Activated CD4-positive, alpha-beta memory T cell treated with anti-CD3 and anti-CD28 coated beads, Interleukin-2, amount 10 ng/mL, durations not matched to agents 7 days and 5 days (primary cell): ENCODE measurements around the gene TNFRSF25. TPM values are rescaled to one million over a fixed set of nuclear protein-coding genes. Genes with fewer than 3 reads are reported as not detected.
"Not testable (repeated sequence)": the region's sequence is repeated elsewhere in the genome, so short reads cannot be mapped to it uniquely, and the experiment has no call there.

Experiments used
- CTCF ChIA-PET: fragments of 350-600 bp; sonication (Branson Sonifier 250); formaldehyde crosslinking; loops from one replicate; lab custom pipeline; 2021; ENCODE audit warnings: antibody characterized with exemption, inconsistent platforms; lab: Charles Lee
- POLR2A ChIA-PET: fragments of 350-600 bp; sonication (Branson Sonifier 250); formaldehyde crosslinking; loops from one replicate; lab custom pipeline; 2021; ENCODE audit warnings: antibody characterized with exemption; lab: Charles Lee
- DNase-seq: peaks from one replicate; pipeline ENCODE4 v3.0.0-alpha.2; 2020
- H3K27ac Mint-ChIP-seq: one replicate; pipeline ENCODE4 v1.8.0; 2021; ENCODE audit warnings: mild to moderate bottlenecking, mixed read lengths
- H3K27me3 Mint-ChIP-seq: one replicate; pipeline ENCODE4 v1.8.0; 2021; ENCODE audit warnings: mixed read lengths
- H3K36me3 Mint-ChIP-seq: one replicate; pipeline ENCODE4 v1.8.0; 2021; ENCODE audit warnings: low read depth, mixed read lengths
- H3K4me1 Mint-ChIP-seq: one replicate; pipeline ENCODE4 v1.8.0; 2021; ENCODE audit warnings: mixed read lengths
- H3K4me3 Mint-ChIP-seq: one replicate; pipeline ENCODE4 v1.8.0; 2021; ENCODE audit warnings: mild to moderate bottlenecking, mixed read lengths
- H3K9me3 Mint-ChIP-seq: one replicate; pipeline ENCODE4 v1.8.0; 2021; ENCODE audit warnings: mixed read lengths
- total RNA-seq, 2 experiments: library from RNA; stranded (reverse); gene quantifications; one replicate each; pipeline ENCODE4 v1.2.3, GENCODE V29; 2021

Gene TNFRSF25
- total RNA-seq, 2 experiments from 2014 or later, result 82.9 to 85.1 TPM

DNA sequence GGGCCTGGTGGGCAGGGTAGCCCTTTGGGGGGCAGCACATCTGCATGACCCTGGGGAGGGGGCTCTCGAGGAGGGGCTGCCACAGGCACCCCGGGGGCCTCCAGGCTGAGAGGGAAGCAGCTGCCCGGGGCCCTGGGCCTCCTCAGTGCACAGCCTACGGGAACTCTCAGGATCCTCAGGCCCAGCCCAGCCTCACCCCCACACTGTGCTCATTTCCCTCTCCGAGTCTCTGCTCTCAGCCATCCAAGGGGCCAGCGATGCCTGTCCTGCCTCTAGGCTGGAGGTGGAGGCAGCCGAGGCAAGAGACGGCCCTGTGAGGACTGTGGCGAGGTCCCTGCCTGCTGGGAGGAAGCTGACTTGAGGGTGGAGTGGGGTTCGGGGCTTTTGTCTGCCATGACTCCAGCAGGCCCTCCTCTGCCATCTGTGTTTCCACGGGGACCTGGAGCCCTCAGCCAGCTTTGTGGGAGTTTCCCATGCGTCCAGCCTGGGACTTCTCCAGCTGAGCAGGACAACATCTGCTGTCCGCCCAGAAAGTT is 32.7 kb upstream of the TNFRSF25 start:
- H3K4me1 Mint-ChIP-seq, result peaks cover 9% of the 10 kb centered on the region

DNA sequence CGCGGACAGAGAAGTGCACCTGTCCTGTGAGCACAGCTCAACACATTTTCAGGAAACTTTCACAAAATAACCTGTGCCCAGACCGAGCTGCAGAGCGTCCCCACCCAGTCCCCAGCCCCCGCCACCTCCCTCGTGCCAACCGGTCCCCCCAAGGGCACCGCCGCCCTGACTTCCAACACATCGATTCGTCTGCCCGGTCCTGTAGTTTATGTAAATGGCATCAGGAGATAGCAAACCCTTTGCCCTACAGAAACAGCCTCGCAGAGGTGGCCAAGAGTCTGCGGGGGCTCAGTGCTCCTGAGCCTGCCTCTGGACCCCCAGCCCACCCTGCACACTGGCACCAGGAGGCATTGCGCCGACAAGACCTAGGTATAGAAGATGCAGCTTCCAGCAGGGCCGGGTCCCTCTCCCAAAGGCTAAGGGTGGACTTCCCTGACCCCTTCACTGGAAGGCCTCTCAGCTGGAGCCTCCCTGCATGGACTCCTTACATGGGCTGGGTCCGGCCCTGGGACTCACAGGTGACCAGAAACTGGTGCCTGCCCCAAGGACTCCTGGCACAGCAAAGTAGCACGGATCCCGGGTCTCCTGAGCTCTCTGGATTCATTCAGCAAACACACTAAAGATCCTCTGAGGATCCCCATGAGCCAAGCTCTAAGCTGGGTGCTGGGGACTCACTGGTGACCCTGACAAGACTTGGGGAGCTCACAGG is 32.0 kb upstream of the TNFRSF25 start:
- POLR2A ChIA-PET, result interaction anchor here (0.7 to 1.6 kb wide), 2 partner anchors 7 to 56 kb away, joined by 3 to 6 read pairs; partner anchors contain the start of gene NOL9
- Mint-ChIP-seq H3K27ac (no peak overlapping the region), H3K4me3 (peak overlapping the region; percentile 38), H3K36me3 (no peaks in the 10 kb centered on the region), H3K27me3 (peaks cover 22% of the 10 kb centered on the region), H3K9me3 (no peaks in the 10 kb centered on the region), H3K4me1 (peaks cover 9% of the 10 kb centered on the region)
- no peak for DNase-seq
- CTCF ChIA-PET, result interaction anchor here (1.4 kb wide), 1 partner anchor 8 kb away, joined by 5 read pairs; no protein-coding TSS in a partner anchor

More for the DNA sequence above, 32.7 kb upstream of the TNFRSF25 start:
- Mint-ChIP-seq H3K9me3 (no peaks in the 10 kb centered on the region), H3K27ac (no peak overlapping the region), H3K27me3 (peaks cover 22% of the 10 kb centered on the region), H3K4me3 (no peak overlapping the region), H3K36me3 (no peaks in the 10 kb centered on the region)
- CTCF ChIA-PET, result interaction anchor here (1.4 kb wide), 1 partner anchor 8 kb away, joined by 5 read pairs; no protein-coding TSS in a partner anchor
- POLR2A ChIA-PET, result interaction anchor here (0.7 to 1.6 kb wide), 3 partner anchors 8 to 106 kb away, joined by 3 to 6 read pairs (median 3); partner anchors contain the start of gene NOL9
- DNase-seq, result no peak

DNA sequence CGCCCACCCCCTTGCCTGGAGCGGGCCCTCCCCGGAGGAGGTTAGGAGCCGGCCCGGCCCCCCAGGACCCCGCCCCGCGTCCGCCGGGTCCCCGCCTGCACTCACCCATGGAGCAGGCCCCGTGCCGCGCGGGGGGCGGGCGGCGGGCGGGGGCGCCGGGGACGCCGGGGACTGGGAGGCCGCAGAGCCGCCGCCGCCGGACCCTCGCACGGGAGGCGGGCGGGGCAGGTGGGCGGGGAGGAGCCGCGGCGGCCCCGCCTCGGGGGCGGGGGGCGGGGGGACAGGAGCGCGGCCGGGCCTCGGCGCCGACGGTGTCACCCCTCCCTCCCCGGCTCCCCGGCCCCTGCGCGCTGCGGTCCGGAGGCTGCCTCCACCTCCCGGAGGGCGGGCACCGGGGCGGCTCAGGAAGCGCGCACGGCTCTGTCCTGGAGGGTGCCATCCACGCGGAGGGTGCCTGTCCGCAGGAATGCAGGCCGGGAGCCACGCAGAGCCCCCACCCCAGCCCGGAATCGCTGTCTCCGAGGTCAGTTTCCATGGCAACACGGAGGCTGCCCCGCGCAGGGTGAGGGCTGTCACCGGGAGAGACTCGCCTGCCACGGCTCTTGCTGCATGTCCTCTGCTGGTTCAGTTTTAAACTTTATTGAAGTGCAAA is 31.4 kb upstream of the TNFRSF25 start:
- POLR2A ChIA-PET, result no interaction called here
- H3K27ac Mint-ChIP-seq, result no peak overlapping the region
- CTCF ChIA-PET, result no interaction called here

DNA sequence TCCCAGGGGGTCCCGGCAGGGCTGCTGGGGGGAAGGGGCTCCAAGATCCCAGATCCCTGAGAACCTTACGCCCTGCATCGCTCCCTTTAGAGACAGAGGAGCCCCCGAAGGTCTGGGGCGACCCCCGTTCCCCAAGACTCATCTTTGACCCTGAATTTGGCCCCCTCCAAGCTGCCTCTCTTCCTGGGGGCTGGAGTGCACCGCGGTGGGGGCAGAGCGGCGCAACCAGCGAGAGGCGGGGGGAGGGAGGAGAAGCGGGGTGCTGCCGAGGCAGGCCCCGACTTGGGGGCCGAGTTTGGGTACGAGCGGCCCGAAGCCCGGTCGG is 30.9 kb upstream of the TNFRSF25 start:
- ChIA-PET POLR2A (no interaction called here), CTCF (no interaction called here)
- no peak overlapping the region for H3K27ac Mint-ChIP-seq
- peaks cover 22% of the 10 kb centered on the region for H3K27me3 Mint-ChIP-seq
- H3K9me3 Mint-ChIP-seq, result no peaks in the 10 kb centered on the region
- peaks cover 13% of the 10 kb centered on the region for H3K4me1 Mint-ChIP-seq
- H3K36me3 Mint-ChIP-seq, result no peaks in the 10 kb centered on the region
- no peak for DNase-seq
- peak overlapping the region; percentile 10 for H3K4me3 Mint-ChIP-seq

More for the DNA sequence above, 31.4 kb upstream of the TNFRSF25 start:
- Mint-ChIP-seq H3K4me3 (peak overlapping the region; percentile 38), H3K36me3 (no peaks in the 10 kb centered on the region), H3K9me3 (no peaks in the 10 kb centered on the region), H3K4me1 (peaks cover 12% of the 10 kb centered on the region), H3K27me3 (peaks cover 22% of the 10 kb centered on the region)
- DNase-seq, result peak; percentile 49

DNA sequence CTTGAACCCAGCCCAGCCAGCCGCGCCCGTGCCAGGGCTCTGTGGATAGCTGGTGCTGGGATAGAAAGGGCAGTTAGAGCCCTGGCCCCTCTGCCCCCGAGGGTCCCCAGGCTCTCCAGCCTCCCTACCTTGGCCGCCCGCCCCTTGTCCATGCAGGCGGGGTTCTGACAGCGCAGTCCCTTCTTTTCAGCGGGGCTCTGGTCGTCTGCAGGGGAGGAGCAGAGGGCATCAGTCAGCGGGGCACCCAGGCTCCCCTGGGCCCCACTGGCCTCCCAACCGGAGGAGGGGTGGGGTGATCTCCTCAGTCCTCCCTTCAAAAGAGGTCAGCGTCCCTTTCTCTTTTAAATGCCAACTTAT is 30.4 kb upstream of the TNFRSF25 start:
- H3K9me3 Mint-ChIP-seq, result no peaks in the 10 kb centered on the region
- peaks cover 18% of the 10 kb centered on the region for H3K4me1 Mint-ChIP-seq
- DNase-seq, result no peak
- no peak overlapping the region for H3K4me3 Mint-ChIP-seq
- H3K27me3 Mint-ChIP-seq, result peaks cover 22% of the 10 kb centered on the region
- H3K36me3 Mint-ChIP-seq, result no peaks in the 10 kb centered on the region
- CTCF ChIA-PET, result no interaction called here
- POLR2A ChIA-PET, result no interaction called here
- H3K27ac Mint-ChIP-seq, result no peak overlapping the region

DNA sequence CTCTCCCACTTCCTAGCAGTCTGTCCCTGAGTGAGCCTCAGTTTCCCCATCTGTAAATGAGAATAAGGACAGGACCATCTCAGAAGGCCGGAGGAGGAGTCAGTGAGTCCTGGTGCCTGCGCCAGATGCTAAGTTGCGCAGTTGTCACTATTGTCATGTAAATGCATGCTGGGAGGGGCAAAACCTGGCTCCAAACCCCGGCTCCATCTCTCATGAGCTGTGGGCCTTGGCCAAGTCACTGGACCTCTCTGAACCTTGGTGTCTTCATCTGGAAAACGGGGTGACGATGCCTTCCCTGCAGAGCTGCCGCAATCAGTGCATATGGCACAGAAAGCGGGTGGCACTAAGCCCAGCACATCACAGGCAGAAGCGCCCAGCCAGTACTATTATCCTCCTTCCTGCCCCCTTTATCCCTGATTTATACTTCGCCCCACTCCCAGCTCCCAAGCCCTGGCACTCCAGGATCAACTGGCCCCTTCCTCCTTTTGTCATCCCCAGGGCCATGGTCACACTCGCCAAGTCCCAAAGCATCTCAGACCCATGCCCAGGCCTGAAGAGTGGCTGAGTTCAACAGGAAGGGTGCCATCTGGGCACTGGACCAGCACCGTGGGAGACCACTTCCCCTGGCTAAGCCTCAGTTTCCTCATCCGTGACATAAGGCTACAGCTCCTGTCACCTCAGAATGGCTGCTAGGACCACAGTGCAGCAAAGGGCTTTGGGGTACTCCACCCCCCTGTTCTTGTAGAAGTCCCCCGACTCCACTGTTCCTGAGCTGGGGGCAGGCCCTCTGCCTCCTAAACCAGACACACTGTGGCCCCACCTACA is 29.8 kb upstream of the TNFRSF25 start:
- peaks cover 22% of the 10 kb centered on the region for H3K27me3 Mint-ChIP-seq
- no peaks in the 10 kb centered on the region for H3K36me3 Mint-ChIP-seq
- CTCF ChIA-PET, result no interaction called here
- no peaks in the 10 kb centered on the region for H3K9me3 Mint-ChIP-seq
- POLR2A ChIA-PET, result interaction anchor here (1.1 kb wide), 1 partner anchor 50 kb away, joined by 3 read pairs; no protein-coding TSS in a partner anchor
- H3K27ac Mint-ChIP-seq, result no peak overlapping the region
- DNase-seq, result no peak
- H3K4me1 Mint-ChIP-seq, result peaks cover 21% of the 10 kb centered on the region
- no peak overlapping the region for H3K4me3 Mint-ChIP-seq

DNA sequence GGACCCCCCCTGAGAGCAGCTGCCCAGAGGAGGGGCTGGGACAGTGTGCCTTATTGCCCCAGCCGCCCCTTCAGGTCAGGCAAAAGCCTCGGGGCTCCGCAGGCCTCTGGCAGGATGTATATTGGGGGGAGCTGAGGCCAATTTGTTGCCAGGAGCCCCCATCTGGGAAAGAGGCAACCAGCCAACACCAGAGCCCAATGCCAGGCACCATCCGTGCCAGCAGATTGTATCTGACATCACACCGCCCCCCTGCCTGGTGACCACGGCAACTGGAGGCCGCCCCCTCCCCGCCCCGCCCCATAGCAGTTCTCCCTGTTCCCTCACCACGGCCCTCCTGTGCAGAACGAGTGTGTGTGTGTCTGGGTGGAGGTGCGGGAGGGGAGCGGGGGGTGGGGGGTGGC is 29.1 kb upstream of the TNFRSF25 start:
- no peaks in the 10 kb centered on the region for H3K36me3 Mint-ChIP-seq
- POLR2A ChIA-PET, result interaction anchor here (1.1 kb wide), 1 partner anchor 50 kb away, joined by 3 read pairs; no protein-coding TSS in a partner anchor

DNA sequence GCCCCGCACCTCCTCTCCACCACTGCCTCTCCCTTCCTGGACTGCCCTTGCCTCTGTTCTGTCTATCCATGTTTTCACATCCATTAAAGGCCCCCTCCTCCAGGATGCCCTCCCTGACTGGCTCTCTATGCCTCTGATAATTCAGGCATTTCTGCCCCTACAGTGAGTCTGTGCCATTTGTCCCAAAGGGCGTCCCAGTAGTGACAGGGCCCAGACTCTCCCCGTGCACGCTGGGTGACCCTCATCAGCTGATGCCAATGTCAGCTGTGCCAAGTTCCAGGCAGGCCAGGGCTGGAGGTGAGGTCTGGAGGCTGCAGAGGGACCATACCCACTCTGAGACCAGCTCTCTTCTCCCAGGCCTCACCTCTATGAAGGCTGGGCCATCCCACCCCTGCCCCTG is 28.7 kb upstream of the TNFRSF25 start:
- H3K9me3 Mint-ChIP-seq, result no peaks in the 10 kb centered on the region
- no peaks in the 10 kb centered on the region for H3K36me3 Mint-ChIP-seq
- no peak overlapping the region for H3K27ac Mint-ChIP-seq
- DNase-seq, result no peak
- peaks cover 21% of the 10 kb centered on the region for H3K4me1 Mint-ChIP-seq
- POLR2A ChIA-PET, result interaction anchor here (1.1 kb wide), 1 partner anchor 51 kb away, joined by 3 read pairs; no protein-coding TSS in a partner anchor
- H3K27me3 Mint-ChIP-seq, result peaks cover 22% of the 10 kb centered on the region
- H3K4me3 Mint-ChIP-seq, result no peak overlapping the region
- CTCF ChIA-PET, result interaction anchor here (1.1 kb wide), 1 partner anchor 57 kb away, joined by 5 read pairs; no protein-coding TSS in a partner anchor

More for the DNA sequence above, 29.1 kb upstream of the TNFRSF25 start:
- no peak for DNase-seq
- Mint-ChIP-seq H3K27ac (no peak overlapping the region), H3K27me3 (peaks cover 22% of the 10 kb centered on the region), H3K4me1 (peaks cover 21% of the 10 kb centered on the region), H3K9me3 (no peaks in the 10 kb centered on the region), H3K4me3 (no peak overlapping the region)
- CTCF ChIA-PET, result no interaction called here

DNA sequence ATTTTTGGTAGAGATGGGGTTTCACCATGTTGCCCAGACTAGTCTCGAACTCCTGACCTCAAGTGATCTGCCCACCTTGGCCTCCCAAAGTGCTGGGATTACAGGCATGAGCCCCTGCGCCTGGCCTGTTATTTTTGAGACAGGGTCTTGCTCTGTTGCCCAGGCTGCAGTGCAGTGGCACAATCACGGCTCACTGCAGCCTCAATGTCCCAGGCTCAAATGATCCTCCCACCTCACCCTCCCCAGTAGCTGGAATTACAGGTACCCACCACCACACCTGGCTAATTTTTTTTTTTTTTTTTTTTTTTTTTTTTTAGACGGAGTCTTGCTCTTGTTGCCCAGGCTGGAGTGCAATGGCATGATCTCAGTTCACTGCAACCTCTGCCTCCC is 27.9 kb upstream of the TNFRSF25 start:
- DNase-seq, H3K36me3 Mint-ChIP-seq, H3K4me3 Mint-ChIP-seq, H3K9me3 Mint-ChIP-seq, POLR2A ChIA-PET, H3K27ac Mint-ChIP-seq: not testable (repeated sequence)
- CTCF ChIA-PET, result interaction anchor here (0.6 to 1.9 kb wide), 3 partner anchors 56 to 354 kb away, joined by 3 to 5 read pairs (median 5); no protein-coding TSS in a partner anchor
- peaks cover 21% of the 10 kb centered on the region for H3K4me1 Mint-ChIP-seq
- peaks cover 22% of the 10 kb centered on the region for H3K27me3 Mint-ChIP-seq

DNA sequence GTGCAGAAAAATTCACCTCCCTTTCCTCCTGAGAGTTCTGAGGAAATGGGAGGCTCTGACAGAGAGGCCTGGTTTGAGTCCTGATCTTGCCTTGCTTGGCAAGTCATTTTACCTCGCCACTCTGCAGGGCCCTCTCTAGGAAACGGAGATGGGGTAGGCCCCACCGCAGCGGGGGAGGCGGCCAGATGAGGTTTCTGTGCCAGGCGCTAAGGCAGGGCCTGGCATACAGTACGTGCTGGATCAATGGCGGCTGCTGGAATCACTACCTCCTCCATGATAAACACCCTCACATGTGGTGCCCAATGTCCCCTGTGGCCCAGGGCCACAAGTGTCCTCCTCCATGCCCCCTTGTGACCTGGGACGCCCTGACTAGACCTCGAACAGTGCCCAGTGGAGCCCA is 26.0 kb upstream of the TNFRSF25 start:
- Mint-ChIP-seq H3K36me3 (no peaks in the 10 kb centered on the region), H3K27me3 (peaks cover 18% of the 10 kb centered on the region), H3K4me1 (peaks cover 14% of the 10 kb centered on the region), H3K4me3 (peak overlapping the region; percentile 71), H3K9me3 (no peaks in the 10 kb centered on the region), H3K27ac (no peak overlapping the region)
- no peak for DNase-seq
- ChIA-PET CTCF (interaction anchor here (1.0 to 2.3 kb wide), 4 partner anchors 10 to 69 kb away, joined by 3 to 14 read pairs (median 4); no protein-coding TSS in a partner anchor), POLR2A (interaction anchor here (0.9 to 2.5 kb wide), 4 partner anchors 62 to 108 kb away, joined by 3 to 12 read pairs (median 4); partner anchors contain the start of genes NOL9 and TAS1R1)

DNA sequence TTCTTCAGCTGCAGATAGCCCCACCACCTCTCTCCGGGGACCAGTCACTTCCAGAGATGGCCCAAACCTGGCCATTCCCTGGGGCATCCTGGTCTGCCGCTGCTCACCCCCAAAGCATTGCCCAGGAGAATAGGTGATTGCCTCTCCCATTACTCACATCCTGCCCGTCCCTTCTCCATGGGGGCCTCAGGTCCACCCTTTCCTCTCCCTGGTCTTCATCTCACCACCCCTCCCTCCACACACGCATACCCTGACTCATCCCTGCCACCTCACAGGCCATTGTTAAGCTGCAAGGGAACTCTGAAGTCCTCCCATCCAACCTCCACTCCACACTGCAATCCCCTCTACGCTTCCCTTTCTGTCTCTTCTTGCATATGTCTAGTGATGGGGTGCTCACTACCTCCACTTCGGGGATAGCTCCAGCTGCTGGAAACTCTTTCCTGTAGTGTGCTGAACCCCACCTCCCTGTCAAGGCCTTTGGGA is 25.5 kb upstream of the TNFRSF25 start, which contains the start of gene PLEKHG5:
Gene PLEKHG5, minus strand, starts transcription at position 188 of the 483 bp plus-strand sequence. CDS start 14,096 bp downstream, outside the sequence.
- peaks cover 16% of the 10 kb centered on the region for H3K27me3 Mint-ChIP-seq
- DNase-seq, result no peak
- H3K27ac Mint-ChIP-seq, result peak within 1 kb of the TSS; percentile 72
- peaks cover 14% of the 10 kb centered on the region for H3K4me1 Mint-ChIP-seq
- ChIA-PET POLR2A (interaction anchor here (0.8 to 2.5 kb wide), 11 partner anchors 8 to 294 kb away, joined by 3 to 13 read pairs (median 6); partner anchors contain the start of genes CAMTA1, KLHL21, NOL9 and TAS1R1), CTCF (interaction anchor here (1.4 to 4.0 kb wide), 10 partner anchors 9 to 245 kb away, joined by 3 to 30 read pairs (median 8); partner anchors contain the start of genes HES2, NOL9, TAS1R1 and ZBTB48)
- no peaks in the 10 kb centered on the region for H3K9me3 Mint-ChIP-seq
- H3K4me3 Mint-ChIP-seq, result peak within 1 kb of the TSS; percentile 71
- no peaks in the 10 kb centered on the region for H3K36me3 Mint-ChIP-seq
